Right lung (tissue), 5 donors: ENCODE results near the gene INPPL1. TPM values are rescaled to one million over a fixed set of nuclear protein-coding genes. Genes with fewer than 3 reads are reported as not detected.
"Not testable (repeated sequence)": the region's sequence is repeated elsewhere in the genome, so short reads cannot be mapped to it uniquely, and the experiment has no call there.

ENCODE experiments used
- DNase-seq, 2 donors: peaks; one replicate each; pipeline ENCODE4 v3.0.0-alpha.2; 2013
- polyA plus RNA-seq, 5 donors: library from polyadenylated mRNA; unstranded; fragments of 120-200 nt; gene quantifications; one replicate each; pipeline versions ENCODE4 v1.2.1 to v1.2.3, GENCODE V29; 2013; ENCODE audit warnings: inconsistent platforms in 1 of 5, low replicate concordance in 1 of 5; ENCODE audit not compliant: insufficient read length in 5 of 5, insufficient read depth in 1 of 5

Gene INPPL1
- polyA plus RNA-seq, 5 donors: 136 to 204 (median 177) TPM

DNA sequence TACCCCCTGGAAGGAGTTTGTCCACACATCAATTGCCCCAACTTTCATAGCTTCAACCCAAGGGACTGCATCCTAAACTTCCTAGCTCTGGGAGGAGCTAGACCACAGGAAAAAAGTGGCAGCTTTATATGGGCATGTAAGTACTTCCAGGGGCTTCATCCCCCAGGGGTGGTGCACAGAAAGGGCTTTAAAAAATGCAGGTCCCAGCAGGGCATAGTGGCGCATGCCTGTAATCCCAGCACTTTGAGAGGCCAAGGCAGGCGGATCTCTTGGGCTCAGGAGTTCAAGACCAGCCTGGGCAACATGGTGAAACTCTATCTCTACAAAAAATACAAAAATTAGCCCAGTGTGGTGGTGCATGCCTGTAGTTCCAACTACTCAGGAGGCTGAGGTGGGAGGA lies 17.8 kb upstream of the INPPL1 start:
- not testable (repeated sequence) for DNase-seq

DNA sequence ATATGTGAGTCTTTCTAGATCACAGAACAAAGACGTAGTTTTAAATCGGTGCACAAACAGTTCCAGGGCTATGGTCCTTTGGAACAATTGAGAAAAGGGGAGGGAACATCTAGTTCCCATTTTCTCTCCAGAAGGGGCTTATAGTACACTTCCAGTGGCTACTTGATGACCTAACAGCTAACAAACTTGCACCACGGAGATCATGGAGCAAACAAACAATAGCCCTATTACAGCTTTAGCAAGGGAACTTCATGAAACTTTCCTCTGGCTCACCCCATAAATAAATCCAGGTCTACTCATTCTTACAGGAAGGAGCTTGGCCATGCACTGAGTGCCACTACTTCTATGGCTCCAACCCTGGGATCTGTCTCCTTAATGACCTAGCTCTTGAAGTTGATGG lies 16.3 kb upstream of the INPPL1 start:
- DNase-seq: no peak

DNA sequence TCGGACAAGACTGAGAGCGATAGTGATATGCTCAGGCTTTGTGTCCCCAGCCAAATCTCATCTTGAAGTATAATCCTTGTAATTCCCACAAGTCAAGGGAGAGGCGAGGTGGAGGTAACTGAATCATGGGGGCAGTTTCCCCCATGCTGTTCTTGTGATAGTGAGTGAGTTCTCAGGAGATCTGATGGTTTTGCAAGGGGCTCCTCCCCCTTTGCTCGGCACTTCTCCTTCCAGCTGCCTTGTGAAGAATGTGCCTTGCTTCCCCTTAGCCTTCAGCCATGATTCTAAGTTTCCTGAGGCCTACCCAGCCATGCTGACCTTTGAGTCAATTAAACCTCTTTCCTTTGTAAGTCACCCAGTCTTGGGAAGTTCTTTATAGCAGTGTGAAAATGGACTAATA lies 15.5 kb upstream of the INPPL1 start:
- no peak for DNase-seq

- DNase-seq: no peak
Observed at GRCh38 chr11:72216638-72217037, 7.9 kb upstream of the INPPL1 start, which contains the start of gene FOLR2. Gene FOLR2 (plus strand): TSS chr11:72216794. CDS start chr11:72218585, 1,791 bp downstream.

DNA sequence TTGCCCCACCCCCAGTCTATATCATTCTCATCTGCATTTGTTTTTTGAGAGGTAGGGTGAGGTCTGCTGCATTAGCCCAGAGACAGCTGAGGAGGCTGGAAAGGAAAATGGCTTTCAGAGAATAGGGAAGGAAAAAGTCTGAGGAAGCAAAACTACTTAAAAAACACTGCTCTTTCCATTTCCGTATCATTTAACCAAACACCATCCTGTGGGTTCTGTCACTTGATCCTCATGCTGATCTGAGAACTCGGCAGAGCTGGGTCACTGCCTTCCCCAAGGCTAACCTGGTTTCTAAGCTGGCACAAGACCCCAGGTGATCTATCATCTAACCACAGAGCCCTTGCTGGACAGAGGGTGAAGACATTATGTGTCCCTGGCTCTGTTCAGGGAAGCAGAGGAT lies 6.7 kb upstream of the INPPL1 start:
- no peak for DNase-seq

- DNase-seq: no peak
Observed at GRCh38 chr11:72218251-72218745, 6.3 kb upstream of the INPPL1 start.

DNA sequence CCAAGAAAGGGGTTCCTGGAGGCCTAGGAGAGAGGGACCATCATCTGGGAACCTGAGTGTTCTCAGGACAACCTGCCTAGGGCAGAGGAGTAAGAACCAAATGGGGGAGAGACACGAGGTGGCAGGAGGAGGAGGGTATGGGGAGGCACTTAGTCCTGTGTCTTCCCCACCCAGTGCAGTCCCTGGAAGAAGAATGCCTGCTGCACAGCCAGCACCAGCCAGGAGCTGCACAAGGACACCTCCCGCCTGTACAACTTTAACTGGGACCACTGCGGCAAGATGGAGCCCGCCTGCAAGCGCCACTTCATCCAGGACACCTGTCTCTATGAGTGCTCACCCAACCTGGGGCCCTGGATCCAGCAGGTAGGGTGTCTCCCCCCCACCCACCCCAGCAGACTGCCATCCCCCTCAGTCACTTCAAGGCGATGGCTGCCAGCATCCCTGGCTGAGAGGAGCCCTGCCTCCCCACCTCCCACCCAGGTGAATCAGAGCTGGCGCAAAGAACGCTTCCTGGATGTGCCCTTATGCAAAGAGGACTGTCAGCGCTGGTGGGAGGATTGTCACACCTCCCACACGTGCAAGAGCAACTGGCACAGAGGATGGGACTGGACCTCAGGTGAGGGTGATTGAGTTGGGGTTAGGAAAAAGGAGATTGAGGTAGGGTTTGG lies 3.7 kb upstream of the INPPL1 start:
- no peak for DNase-seq

DNA sequence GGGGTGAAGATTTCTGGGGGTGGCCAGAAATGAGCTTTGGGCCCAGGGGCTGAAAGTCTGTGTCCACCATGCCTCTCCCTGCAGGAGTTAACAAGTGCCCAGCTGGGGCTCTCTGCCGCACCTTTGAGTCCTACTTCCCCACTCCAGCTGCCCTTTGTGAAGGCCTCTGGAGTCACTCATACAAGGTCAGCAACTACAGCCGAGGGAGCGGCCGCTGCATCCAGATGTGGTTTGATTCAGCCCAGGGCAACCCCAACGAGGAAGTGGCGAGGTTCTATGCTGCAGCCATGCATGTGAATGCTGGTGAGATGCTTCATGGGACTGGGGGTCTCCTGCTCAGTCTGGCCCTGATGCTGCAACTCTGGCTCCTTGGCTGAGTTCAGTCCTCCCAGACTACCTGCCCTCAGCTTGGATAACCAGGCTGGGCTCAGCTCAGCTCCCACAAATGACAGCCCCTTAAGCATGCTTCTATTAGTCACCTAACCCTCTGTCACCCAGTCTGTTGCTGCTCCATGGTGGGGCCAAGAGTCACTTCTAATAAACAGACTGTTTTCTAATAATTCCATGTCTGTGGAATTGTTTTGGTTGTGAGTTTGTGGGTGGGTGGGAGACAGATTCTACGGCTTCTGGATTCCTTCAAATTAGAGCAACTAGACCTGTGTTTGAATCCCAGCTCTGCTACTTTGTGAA lies 3.0 kb upstream of the INPPL1 start:
- no peak for DNase-seq

- DNase-seq: no peak
Observed at GRCh38 chr11:72222106-72222891, 2.3 kb upstream of the INPPL1 start.

DNA sequence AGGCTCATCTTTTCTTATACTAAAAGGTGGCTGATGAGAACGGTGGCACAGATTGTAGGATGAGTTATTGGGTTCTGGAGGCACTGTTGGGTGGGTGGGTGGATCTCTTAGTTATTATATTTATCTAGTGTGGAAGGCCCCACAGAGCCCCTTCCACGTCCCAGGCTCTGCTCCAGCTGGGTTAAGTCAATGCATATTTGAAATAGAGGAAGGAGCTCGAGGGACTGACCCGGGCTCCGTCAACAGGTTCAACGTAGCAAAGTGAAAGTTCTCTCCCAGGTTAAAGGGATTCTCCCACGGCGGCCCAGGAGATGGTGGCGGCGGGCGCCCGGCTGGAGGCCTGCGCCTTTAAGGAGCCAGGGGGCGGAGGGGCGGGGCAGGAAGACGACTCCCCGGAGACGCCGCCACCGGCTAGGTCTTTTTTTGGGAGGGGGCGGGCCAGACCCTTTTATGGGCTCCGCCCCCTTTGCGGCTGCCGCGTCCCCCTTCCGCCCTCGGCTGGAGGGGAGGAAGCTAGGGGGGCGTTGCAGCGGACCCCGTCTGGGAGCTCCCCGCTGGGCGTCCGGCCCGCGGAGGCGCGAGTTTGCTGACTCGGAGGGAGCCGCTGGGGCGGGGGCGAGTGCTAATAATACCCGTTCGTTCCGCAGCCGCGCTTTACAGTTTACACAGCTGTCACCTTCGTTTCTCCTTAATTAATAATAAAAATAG lies 1.5 kb upstream of the INPPL1 start:
- peak; percentile 97 for DNase-seq

GRCh38 chr11:72223615-72224563 lies 678 bp upstream of the INPPL1 start:
- DNase-seq: peak; percentile 80 to 85

GRCh38 chr11:72225411-72225951 lies 914 bp downstream of the INPPL1 start:
- DNase-seq: no peak

GRCh38 chr11:72226701-72227100 lies 2.1 kb downstream of the INPPL1 start:
- no peak for DNase-seq

GRCh38 chr11:72227316-72228228 lies 3.0 kb downstream of the INPPL1 start:
- DNase-seq: no peak

- DNase-seq: no peak
Observed at GRCh38 chr11:72228229-72228843, 3.8 kb downstream of the INPPL1 start.

DNA sequence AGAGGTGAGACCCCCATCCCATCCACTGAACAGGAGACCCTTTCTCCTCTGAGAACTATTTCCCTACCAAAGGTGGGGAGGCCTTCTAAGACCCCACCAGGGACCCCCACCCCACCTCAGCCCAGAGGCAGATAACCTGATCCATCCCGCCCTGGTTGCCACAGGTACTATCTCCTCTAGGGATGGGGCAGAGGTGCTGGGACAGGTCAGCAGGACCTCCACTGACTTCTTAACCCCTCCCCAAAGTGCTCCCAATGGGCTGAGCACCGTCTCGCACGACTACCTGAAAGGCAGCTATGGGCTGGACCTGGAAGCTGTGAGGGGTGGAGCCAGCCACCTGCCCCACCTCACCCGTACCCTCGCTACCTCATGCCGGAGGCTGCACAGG lies 4.3 kb downstream of the INPPL1 start:
- DNase-seq: no peak

- no peak for DNase-seq
Observed at GRCh38 chr11:72229336-72229924, 4.9 kb downstream of the INPPL1 start.
